Measurements from ENCODE around the gene SEMA6D.

DNA sequence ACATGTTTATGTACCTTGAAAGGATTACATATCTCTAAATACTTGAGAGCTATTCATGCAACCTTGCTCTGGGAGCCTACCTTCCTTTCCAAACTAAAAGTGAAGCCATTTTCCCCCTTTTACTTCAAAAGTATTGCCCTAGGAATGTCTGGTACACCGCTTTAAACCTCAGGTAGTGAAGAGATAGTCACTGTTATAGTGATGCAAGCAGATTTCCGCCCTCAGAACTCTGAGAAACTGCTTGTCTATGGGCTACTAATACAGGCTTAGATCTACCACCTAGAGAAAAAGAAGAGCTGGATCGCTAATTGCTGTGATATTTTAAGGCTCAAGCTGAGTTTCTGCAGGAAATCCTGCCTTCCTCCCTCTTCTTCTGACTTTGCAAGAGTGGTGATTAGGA, 78.6 kb downstream of the SEMA6D start:
- TF ChIP-seq, protein P1, sequence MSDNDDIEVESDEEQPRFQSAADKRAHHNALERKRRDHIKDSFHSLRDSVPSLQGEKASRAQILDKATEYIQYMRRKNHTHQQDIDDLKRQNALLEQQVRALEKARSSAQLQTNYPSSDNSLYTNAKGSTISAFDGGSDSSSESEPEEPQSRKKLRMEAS (IDR thresholded peaks at IDR 0.05; ENCODE audit: insufficient read depth, insufficient read length): no peak
- TF ChIP-seq, protein P2, sequence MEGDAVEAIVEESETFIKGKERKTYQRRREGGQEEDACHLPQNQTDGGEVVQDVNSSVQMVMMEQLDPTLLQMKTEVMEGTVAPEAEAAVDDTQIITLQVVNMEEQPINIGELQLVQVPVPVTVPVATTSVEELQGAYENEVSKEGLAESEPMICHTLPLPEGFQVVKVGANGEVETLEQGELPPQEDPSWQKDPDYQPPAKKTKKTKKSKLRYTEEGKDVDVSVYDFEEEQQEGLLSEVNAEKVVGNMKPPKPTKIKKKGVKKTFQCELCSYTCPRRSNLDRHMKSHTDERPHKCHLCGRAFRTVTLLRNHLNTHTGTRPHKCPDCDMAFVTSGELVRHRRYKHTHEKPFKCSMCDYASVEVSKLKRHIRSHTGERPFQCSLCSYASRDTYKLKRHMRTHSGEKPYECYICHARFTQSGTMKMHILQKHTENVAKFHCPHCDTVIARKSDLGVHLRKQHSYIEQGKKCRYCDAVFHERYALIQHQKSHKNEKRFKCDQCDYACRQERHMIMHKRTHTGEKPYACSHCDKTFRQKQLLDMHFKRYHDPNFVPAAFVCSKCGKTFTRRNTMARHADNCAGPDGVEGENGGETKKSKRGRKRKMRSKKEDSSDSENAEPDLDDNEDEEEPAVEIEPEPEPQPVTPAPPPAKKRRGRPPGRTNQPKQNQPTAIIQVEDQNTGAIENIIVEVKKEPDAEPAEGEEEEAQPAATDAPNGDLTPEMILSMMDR (IDR thresholded peaks at IDR 0.05; ENCODE audit: extremely low read depth in 1 of 2, insufficient read depth in 1 of 2, low read depth in 1 of 2, low read length in 2 of 2): no peak
- no peak for TF ChIP-seq POLR2A (IDR thresholded peaks at IDR 0.05; ENCODE audit: low read depth, low read length)

Data from endothelial cell of umbilical vein (primary cell).